ENCODE results near the gene DGKH. TPM values are rescaled to one million over a fixed set of nuclear protein-coding genes. Genes with fewer than 3 reads are reported as not detected.

The DGKH gene
- total RNA-seq, 2 donors from 2014 or later, result 3.6 to 4.7 TPM

- Histone ChIP-seq H3K9me3 (no peaks in the 10 kb centered on the region), H3K4me1 (no peaks in the 10 kb centered on the region), H3K27ac (no peak overlapping the region), H3K27me3 (no peaks in the 10 kb centered on the region), H3K4me3 (no peak overlapping the region), H3K36me3 (replicated peaks in 1 of 2; ENCODE audit: insufficient read depth in 1 of 2, low read depth in 2 of 2) (no peaks in the 10 kb centered on the region)
- DNase-seq (no peak), ATAC-seq (no peak)
- intact Hi-C loops (cut with DNase I), result no loop called here
- TF ChIP-seq POLR2A (IDR thresholded peaks at IDR 0.05) (no peak), CTCF (IDR thresholded peaks at IDR 0.05) (no peak)
- WGBS, 2 donors, result 87 to 95% methylated on average over 2 of the region's 2 CpGs
Observed at GRCh38 chr13:42280537-42280936, 232.1 kb downstream of the DGKH start.

GRCh38 chr13:42283574-42283973, 235.1 kb downstream of the DGKH start:
- Histone ChIP-seq H3K9me3 (no peaks in the 10 kb centered on the region), H3K36me3 (replicated peaks in 1 of 2; ENCODE audit: insufficient read depth in 1 of 2, low read depth in 2 of 2) (peaks cover 0 to 2% of the 10 kb centered on the region in 2 donors), H3K4me1 (no peaks in the 10 kb centered on the region), H3K27me3 (no peaks in the 10 kb centered on the region), H3K4me3 (no peak overlapping the region), H3K27ac (no peak overlapping the region)
- DNase-seq, result no peak
- WGBS, 2 donors, result 82 to 85% methylated on average over 3 of the region's 3 CpGs
- intact Hi-C loops (cut with DNase I), result no loop called here
- no peak for ATAC-seq
- TF ChIP-seq POLR2A (IDR thresholded peaks at IDR 0.05) (no peak), CTCF (IDR thresholded peaks at IDR 0.05) (no peak)

- 73 to 96% methylated on average over 3 of the region's 3 CpGs for WGBS, 2 donors
- DNase-seq (no peak), ATAC-seq (no peak)
- no peak overlapping the region for H3K27ac ChIP-seq
- no peaks in the 10 kb centered on the region for H3K9me3 ChIP-seq
- peaks cover 0 to 2% of the 10 kb centered on the region in 2 donors for H3K36me3 ChIP-seq (replicated peaks in 1 of 2; ENCODE audit: insufficient read depth in 1 of 2, low read depth in 2 of 2)
- no peak overlapping the region for H3K4me3 ChIP-seq
- TF ChIP-seq CTCF (IDR thresholded peaks at IDR 0.05) (no peak), POLR2A (IDR thresholded peaks at IDR 0.05) (no peak)
- no peaks in the 10 kb centered on the region for H3K27me3 ChIP-seq
- no peaks in the 10 kb centered on the region for H3K4me1 ChIP-seq
- intact Hi-C loops (cut with DNase I), result no loop called here
Observed at GRCh38 chr13:42284068-42284467, 235.6 kb downstream of the DGKH start.

Small RNAs within 50 kb of the gene (small RNA-seq; reads per million reads assigned to genes)
- gene RPS28P8, result not detected

Other genes starting within 250 kb of the DGKH start
- gene VWA8, start 87.5 kb upstream of the DGKH start, total RNA-seq, result 10 to 100 TPM; 15.8 to 29.3 TPM
- gene AKAP11, start 223.5 kb downstream of the DGKH start, total RNA-seq, result 10 to 100 TPM; 12.5 to 17.9 TPM

Data from body of pancreas (tissue), 4 donors.